GM19328 (cell line): Measurements from ENCODE around the gene SYT13.
"Not testable (repeated sequence)": the region's sequence is repeated elsewhere in the genome, so short reads cannot be mapped to it uniquely, and the experiment has no call there.

Experiments
- ATAC-seq: cut with Tn5 transposase; IDR thresholded peaks from one replicate; pipeline ENCODE4 v1.9.1; 2021; ENCODE audit warnings: mild to moderate bottlenecking, moderate library complexity; ENCODE audit not compliant: unreplicated experiment

The SYT13 gene

DNA sequence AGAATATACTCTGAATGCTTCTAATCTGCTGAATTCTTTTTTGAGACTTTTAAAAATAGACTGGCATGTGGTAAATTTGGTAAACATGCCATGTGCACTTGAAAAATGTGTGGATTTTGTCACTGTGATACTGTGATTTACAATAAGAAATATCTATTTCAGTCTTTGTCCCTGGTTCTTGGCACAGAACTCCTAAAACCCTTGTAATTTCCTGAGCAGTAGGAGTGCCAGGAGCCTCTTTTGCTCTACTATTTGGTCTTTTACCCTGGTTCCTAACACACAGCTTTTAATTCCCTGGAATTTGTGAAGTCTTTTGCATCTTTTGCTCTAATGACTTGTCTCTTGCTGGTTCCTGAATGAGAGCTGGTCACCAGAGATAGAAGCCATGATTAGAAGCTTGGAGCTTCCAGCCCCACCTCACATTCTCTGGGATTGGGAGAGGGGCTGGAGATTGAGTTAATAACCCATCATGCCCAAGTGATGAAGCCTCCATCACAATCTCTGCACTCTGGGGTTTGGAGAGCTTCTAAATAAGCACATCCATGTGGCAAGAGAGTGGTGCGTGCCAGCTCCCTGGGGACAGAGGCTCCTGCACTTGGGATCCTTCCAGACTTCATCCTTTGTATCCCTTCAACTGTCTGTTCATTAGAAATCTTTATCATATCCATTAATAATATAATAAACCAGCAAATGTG lies 27.2 kb upstream of the SYT13 start:
- ATAC-seq: no peak

DNA sequence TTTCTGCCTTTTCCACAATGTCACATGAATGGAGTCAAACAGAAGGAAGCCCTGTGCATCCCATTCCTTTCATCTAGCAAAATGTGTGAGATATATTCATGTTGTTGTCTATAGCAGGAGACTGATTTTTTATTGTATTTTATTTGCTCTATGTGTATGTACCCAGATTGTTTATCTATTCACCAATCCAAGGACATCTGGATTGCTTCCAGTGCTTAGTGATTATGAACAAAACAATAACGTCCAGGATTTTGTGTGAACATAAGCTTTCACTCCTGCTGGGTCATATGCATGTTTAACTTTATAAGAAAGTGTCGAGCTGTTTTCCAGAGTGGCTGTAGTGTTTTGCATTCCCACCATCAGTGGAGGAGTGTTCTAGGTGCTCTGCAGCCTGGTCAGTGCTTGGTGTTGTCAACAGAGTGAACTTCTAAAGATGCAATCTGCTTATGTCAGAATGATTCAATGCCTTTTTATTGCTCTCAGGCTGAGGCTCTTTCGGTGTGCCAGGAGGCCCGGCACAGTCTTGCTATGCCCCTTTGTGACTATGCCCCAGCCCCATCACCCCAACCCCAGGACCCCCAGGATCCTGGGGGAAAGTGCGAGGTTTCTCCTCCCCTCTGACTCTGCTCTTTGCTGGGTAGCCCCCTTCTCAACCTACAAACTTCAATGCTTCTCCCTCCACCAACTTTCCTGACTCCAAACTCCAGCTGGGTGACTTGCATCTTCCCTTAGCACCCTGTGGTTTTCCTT lies 19.9 kb upstream of the SYT13 start:
- ATAC-seq: no peak

DNA sequence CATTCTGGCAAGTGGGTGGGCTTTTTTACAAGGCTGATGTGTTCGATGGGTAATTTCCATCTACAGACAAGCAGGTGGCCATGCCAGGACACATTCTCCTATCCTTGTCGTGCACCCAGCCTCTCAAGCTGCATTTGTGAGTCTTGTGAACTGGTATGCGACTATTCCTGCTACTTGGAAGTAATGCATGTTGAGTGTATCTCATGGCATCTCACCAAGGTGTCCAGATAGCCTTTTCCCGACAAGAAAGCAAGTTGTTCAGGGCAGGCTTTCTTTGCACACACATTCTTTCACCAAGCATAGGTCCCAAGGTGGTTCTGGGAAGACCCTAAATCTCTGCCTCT lies 18.8 kb upstream of the SYT13 start:
- ATAC-seq: no peak

DNA sequence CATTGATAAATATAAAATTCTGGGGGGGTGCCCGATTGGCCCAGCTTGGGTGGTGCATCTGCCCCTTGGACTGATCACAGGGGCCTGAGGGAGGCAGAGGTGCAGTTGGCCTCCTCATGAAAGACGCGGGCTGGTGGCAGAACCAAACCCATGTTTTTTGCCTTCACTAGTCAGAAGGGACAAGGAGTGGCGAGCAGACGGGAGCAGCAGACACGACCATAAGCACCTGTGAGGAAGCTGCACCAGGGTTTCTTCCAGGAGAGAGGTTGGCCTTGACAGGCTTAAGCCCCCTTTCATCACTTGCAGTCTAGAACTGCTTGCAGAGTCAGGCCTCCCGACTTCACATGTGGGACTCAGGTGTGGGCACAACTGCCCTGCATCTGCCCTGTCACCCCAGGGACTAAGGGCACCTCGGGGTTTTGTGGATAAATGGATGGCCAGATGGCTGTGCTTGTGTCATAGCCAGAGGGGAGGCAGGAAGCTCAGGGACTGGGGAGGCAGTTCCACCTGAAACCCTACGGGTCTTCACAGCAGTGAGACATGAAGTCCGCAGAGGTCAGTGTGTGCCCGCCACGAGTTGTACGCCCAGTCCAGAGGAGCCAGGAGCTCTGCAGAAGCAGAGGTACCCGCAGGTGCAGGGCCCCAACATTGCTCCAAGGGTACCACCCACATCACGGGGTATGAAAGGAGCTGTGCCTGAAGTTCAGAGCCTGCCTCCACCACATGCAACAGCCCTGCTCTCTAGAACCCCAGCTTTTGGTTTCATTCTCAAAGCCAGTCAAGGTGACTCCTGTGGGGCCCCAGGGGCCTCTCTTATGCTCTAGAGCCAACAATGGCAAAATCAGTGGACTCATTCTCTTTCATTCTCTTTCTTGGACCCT lies 18.2 kb upstream of the SYT13 start:
- no peak for ATAC-seq

DNA sequence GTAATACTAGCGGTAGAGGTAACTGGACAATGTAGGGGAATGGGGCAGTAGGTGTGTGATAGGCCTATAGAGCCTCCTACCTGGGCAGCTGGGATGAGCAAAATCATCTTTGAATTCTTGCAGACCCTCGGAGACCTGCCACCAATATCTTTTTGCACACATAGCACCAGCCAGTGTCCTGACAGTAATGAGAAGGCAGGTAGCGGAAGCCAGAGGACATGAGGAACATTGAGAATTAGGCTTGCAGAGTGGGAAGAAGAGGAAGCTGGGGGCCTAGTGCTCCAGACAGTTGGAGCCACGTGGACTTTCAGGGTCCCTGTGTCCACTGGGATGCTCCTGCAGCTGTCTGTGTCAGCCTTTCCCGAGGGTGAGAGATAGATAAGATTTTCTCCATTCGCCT lies 17.2 kb upstream of the SYT13 start:
- no peak for ATAC-seq

DNA sequence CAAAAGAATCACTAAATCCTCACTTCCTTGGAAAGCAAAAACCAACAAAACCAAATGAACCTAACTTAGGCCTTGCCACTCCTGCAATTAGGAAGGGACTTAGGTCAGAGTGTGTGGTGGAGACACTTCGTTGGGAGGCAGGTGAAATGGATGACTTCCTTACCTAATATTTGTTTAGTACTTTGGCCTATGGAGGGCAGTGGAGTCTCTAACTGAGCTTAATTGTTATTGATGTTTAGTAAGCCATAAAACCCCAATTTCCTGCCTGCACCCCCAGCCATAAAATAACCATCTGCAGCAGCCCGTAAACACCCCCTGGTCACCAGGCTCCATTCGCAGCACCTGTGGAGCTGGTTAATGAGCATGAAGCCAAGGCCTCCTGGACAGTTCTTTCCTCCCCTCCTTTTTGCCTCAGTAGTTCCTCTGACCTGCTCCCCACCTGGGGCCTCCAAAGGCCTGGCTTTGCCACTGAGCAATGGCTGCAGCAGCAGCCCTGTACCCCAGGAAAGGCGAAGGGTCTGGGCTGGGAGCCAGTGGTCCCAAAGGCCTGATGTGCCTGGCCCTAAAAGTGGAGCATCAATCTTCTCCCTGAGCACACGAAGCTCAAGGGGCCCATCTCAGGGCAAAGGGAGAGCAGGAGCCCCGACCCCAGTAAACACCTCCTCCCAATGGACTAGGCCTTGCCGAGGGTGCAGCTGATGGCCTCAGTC lies 15.6 kb upstream of the SYT13 start:
- no peak for ATAC-seq

DNA sequence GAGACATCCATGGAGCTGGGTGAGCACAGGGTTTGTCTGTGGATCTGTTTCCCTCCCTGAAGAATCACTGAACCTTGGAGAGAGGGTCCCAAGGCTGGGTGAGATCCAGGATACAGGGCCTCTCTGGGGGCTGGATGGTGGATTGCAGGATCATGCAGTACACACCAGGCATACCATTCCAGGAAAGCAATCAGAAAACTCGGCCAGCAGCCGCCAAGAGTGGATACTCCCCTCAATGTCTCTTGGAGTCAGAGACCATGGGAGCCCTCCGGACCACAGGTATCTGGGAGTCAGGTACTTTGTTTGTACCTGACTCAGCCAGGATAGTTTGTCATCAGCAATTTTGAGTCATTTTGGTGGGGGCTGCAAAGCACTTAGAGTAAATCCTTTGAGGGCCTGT lies 14.6 kb upstream of the SYT13 start:
- ATAC-seq: no peak

DNA sequence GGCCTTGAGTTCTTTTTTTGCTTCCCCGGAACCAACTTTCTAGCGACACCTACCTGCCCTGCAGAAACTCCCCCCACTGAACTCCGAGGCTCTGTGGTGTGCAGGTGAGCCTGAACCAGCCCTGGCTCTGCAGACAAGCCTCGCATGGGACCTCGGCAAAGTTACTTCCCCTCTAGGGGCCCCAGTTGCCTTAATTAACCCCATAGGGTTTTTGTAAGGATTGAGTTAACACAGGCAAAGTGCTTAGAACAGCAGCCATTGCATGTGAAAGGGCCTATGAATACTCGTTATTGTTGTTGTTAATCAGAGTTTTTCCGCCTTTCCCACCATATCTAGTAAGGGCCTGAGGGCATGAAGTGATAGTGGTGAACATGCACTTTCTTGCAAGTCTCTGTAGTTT lies 12.6 kb upstream of the SYT13 start:
- no peak for ATAC-seq

DNA sequence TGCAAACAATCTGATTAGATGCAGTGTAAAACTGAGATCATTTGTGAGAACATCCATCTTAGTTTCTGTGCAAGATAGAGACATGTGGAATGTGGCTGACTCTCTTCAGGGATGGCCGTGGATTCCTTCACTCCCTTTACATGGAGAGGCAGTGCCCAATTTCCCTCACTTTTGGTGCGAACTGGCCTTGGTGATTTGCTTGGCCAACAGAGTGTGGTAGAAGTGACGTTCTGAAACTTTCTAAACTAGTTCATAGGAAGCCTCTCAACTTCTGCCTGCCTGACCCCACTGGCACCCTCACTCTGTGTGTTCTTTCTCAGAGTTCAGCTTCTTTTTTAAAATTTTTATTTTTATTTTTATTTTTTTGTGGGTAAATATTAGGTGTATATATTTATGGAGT lies 9.9 kb upstream of the SYT13 start:
- ATAC-seq: no peak

DNA sequence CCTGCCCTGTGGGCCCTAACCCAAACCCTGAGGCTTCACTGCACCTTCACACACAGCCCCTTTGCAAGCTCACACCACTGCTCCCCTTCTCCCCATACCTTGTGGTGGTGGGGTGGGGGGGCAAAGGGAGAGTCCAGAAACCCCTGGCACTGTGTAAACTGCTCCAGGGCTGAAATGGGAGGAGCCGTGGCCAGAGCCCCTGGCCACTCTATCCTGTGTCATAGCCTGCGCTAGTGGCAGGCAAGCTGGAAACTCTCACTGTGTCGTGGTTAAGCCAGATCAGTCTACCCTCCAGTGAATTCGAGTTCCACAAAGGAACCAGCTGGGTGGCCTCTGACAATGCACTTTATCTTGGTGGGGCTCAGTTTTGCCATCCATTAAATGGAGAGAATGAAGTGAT lies 8.4 kb upstream of the SYT13 start:
- ATAC-seq: no peak

DNA sequence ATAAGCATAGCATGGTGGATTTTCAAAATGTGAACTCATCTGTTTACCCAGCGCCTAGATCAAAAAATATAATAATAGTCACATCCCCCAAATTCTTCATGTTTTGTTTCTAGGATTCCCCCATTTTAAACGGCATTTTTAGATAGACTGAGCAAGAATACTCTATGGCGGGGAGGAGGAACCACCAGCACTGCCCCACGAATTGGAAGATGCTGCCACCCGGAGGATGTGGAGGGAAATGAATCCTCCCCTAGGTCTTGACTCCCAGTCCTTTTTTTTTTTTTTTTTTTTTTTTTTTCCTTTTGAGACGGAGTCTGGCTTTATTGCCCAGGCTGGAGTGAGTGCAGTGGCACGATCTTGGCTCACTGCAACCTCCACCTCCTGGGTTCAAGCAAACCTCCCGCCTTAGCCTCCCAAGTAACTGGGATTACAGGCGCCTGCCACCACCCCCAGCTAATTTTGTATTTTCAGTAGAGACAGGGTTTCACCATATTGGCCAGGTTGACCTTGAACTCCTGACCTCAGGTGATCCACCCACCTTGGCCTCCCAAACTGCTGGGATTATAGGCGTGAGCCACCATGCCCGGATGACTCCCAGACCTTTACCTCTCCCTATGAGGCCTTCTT lies 7.5 kb upstream of the SYT13 start:
- ATAC-seq: not testable (repeated sequence)

DNA sequence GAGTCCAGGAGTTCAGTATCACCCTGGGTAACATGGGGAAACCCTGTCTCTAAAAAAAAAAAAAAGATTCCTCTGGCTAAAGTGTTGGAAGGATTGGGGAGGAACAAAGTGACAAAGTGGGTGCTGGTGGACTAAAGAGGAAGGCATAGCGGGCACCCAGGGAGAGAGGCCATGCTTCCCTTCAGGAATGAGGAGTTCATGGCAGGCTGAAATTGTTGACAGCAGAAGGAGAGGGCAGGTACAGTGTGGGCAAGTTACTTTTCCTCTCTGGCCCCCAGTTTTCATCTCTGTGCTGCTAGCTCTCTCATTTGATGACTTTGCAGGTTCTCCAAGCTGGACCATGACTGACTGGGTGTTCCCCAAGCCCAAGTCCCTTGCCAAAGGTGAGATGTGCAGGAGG lies 4.4 kb upstream of the SYT13 start:
- ATAC-seq: no peak

DNA sequence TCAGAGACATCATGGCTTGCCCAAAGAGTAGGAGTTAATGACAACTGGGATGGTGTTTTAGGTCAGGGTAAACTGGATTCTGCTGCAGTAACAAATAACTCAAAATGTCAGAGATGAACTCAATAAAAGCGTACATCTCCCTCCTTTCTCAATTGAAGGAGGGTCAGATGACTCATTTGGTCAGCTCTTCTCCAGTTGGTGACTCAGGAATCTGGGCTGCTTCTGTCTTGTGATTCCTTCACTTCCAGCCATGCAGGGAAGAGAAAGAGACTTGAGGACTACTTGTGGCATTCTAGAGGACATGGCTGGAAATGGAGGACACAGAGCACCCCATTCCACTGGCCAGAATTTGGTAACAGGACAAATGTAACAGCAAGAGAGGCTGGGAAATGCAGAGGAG lies 3.2 kb upstream of the SYT13 start:
- no peak for ATAC-seq

DNA sequence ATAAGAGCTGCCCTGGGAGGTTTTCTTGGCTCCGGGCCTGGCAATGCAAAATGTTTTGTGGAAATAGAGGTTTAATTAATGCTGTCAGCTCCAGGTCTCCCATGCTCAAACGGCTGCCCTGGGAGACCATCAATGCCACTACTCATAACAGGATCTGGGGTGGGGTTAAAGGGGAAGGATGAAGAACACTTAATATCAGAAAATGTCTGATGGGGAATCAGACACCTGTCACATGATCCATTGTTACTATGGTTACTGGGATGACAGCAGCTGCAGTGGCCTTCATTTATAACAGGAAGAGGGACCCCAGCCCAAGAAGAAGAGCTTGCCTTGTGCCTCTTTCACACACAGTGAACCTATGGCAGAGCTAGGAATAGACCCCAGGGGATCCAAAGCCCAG lies 2.2 kb upstream of the SYT13 start:
- ATAC-seq: no peak

DNA sequence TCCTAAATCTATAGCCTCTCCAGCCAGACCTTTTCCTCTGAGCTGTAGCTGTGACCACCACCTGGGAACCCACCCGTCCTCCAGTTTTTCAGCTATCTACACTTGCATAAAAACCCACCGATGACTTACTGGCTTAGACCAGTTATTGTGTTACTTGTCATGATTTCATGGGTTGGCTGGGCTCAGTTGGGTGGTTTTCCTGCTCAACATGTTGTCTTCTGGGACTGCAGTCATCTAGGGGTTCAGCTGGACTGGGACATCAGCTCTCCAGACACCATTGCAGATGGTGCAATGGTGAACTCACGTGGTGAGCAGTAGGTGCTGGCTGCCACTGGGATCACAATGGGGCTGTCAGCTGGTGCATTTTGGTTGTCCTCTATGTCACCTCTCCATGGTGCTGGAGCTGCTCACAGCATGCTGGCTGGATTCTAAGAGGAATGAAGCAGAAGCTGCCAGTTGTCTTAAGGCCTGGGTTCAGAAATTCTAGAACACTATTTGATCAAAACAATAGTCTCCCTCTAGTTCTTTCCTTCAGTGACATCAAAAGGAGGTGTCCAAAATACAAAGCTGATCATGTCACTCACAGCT lies 1.3 kb upstream of the SYT13 start:
- no peak for ATAC-seq

DNA sequence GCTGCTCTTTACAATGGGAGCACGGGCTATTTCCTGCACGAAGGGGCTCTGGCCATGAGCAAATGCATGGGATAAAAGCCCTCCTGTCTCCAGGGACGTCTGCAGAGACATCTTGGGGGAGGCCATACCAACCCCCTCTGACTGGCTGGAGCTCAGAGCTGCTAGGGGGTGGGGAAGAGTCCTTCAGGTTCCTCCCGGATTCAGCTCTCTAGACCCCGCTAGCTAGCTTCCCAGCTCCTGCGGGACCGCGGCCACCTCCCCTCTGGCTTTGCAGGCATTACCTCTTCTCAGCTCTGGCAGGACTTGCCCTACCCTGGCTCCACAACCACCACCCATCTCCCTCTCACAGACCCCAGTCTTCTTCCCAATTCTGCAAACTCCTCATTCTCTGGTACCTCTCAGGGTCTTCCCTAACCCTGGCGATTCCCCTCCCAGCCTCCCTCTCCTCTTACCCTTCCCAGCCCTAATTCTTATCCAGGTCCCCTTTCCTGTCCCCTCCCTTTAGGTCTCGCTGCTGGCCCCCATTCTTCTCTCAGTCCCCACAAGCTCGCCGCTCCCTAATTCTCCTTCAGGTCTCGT lies 802 bp downstream of the SYT13 start:
- no peak for ATAC-seq

DNA sequence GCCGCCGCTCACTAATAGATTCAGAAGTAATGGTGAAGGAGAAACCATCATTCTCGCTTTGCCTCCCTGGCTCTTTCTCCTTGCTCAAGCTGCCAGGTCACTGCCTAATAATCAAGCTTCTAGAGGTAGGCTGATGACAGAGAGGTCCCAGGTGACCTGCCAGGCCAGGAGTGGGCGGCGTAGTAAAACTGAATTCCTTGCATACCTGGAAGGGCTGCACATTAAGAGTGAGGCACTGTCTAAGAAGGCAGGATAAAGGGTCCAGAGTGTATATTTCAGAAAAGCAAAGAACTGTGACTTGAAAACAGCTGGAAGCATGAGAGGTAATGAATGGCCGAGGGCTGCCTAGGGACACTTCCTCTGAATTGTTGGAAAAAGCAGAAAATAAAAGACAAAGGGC lies 4.1 kb downstream of the SYT13 start:
- ATAC-seq: no peak

DNA sequence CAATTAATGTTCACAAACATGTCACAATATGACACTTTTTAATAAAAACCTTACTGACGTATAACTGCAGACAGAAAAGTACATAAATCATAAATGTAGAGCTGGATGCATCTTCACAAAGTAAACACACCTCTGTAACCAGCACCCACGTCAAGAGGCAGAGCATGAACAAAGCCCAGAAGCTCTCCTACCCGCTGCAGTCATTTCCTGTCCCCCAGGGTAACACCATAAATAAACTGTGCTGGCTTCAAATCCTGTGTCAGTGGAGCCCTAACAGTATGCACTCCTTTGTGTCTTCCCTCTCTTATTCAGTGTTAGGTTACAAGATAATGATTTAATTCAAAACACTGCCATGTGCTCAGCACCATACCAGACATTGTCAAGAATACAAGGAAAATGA lies 5.7 kb downstream of the SYT13 start:
- no peak for ATAC-seq

DNA sequence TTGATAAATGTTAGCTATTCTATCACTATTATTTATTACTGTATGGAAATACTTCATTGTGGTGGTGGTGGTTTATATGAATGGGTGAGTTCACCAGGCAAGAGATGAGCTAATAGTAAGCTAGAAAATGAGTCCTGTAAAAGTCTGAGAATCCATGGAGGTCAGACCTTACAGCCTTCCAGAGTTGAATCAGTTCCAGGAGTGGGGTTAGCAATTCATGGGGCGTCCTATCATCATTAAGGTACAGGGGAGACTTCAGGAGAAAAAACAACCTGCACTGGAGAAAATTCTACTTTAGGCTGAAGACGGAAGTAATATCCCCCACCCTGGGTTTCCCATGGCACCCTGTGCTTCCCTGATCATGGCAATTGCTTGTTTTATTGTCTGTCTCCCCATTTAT lies 6.5 kb downstream of the SYT13 start:
- ATAC-seq: no peak

DNA sequence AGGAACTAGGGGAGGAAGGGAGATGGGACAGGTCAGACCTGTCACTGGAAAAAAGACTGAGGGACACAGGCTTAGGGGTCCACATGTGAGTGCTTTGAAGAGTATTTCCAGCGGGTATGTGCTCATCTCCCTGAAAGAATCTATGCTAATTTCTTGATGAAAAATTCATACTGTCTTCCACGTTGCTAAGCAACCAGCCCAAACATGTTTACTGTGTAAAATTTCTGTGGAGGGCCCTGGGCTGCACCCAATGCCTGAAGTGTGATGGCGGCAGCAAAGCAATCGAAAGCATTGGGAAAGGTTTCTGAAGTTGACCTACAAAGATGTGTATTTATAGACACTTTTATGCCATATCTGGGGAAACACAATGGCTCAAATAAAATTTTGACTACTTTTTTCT lies 7.4 kb downstream of the SYT13 start:
- no peak for ATAC-seq
